Islet of Langerhans (tissue), 1 donor: ENCODE measurements around the gene ERVW-1.
"Not testable (repeated sequence)": the region's sequence is repeated elsewhere in the genome, so short reads cannot be mapped to it uniquely, and the experiment has no call there.

Source experiments
- FAIRE-seq: peaks from one replicate; lab custom pipeline; 2011; peaks lifted over from hg19 to GRCh38; lab: Jason Lieb, UNC

The ERVW-1 gene

DNA sequence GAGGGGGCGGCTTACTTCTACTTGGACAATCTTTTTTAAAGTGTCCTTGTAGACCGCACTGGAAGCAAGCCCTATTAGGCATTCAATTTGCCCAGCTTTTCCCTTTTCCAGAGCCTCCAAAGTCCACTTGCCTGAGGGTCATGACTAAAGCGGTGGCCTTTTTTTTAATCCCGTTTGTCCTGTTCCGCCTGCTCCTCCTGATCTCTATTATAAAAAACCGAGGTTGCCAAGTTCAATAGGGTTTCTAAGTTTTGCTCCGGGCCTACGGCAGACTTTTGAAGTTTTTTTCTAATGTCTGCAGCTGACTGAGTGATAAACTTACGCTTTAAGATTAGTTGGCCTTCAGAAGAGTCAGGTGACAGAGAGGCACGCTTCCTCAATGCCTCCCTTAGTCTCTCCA is 3.8 kb downstream of the ERVW-1 start:
- not testable (repeated sequence) for FAIRE-seq

DNA sequence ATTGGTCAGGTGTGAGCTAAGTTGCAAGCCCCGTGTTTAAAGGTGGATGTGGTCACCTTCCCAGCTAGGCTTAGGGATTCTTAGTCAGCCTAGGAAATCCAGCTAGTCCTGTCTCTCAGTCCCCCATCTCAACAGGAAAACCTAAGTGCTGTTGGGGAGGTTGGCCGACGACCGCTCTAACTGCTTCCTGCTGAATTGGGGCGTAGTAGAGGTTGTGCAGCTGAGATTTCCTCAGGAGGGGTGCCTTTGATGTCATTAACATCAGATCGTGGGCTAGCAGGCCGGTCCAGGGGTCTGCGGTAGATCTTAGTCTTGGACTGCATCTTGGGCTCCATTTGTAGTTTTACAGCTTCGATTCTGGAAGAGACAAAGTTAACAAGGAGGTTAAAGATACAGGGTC is 9.2 kb downstream of the ERVW-1 start:
- not testable (repeated sequence) for FAIRE-seq

DNA sequence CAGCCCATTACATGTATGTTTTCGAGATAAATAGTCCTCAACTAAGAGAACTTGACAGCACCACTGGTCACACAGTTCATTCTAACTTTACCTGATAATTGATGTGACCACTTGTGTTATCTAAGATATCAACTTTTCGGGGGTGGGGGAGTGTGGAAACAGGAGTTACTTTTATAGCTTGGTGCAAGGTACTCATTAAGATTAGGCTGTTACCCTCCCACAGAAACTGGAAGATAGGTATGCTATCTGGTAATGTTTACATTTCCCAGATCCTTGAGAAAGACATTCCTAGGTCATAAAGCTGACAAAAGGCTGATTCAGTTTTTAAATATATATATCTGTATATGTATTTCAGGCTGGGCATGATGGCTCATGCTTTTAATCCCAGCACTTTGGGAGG is 11.1 kb downstream of the ERVW-1 start:
- no peak for FAIRE-seq

DNA sequence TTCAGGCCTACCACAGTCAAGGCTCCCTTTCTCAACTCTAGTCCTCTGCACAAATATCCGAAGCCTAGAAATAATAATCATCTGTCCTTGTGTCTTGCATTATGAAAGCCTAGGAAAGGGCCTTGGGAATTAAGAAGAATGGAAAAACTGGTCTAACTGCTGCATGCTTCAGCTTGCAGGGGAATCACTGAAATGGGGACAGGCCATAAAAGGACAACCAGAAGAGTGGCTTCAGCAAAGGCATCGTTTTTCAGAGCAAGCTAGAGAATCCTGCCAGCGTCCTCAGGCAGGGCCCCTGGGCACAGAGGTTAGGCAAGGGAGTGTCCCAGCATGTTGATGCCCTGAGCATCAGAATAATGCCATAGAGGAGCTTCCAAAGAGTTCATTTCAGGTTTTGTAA is 13.2 kb downstream of the ERVW-1 start:
- FAIRE-seq: no peak

DNA sequence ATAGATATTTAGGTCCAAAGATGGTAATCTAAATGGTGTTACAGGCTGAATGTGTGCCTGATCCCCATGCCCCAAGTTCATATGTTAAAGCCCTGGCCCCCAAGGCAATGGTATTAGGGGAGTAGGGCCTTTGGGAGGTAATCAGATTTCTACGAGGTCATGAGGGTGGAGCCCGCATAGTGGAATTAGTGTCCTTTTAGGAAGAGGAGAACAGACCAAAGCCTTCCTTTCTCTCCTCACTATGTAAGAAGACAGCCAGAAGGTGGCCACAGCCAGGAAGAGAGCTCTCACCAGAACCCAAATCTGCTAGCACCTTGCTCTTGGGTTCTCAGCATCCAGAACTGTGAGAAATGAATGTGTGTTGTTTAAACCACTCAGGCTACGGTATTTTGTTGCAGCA is 15.2 kb downstream of the ERVW-1 start:
- no peak for FAIRE-seq

DNA sequence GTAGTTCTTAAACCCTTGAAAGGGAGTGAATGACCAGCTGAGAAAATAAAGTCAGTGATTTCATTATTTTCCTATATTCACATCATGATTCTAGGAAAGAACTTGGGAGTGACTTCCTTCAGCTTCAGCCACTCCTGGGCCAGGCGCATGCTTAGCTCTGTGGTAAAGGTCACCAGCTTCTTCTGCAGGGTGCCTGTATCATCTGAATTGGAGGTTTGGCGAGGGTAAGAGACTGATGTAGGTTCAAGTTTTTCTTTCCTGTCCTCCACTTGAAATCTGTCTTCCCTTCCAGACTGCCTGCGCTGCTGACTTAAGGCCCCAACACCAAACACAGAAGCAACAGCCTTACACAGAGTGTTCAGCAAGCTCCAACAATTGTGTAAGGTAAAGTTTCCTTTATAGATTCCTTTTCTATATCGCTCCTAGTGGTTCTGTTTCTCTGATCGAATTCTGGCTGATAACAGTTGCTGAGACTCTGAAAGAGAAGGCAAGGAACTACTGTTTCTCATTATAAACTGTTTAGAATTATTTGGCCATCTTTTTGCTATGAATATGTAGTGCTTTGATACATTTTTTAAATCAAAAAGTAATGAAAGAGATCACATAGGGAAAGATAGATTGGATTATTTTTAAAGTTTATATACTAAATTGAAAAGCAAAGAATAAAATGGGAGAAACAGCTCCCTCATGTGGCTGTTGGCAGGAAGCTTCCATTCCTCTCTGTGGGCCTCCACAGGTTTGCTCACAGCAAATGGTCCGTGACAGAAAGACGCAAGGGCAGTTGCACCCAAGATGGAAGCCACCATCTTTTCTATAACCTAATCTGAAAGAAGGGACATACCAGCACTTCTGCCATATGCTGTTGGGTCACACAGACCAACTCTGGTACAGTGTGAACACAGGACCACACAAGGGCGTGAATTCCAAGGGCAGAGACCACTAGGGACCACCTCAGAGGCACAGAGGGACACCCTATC is 16.4 kb downstream of the ERVW-1 start:
- FAIRE-seq: no peak

DNA sequence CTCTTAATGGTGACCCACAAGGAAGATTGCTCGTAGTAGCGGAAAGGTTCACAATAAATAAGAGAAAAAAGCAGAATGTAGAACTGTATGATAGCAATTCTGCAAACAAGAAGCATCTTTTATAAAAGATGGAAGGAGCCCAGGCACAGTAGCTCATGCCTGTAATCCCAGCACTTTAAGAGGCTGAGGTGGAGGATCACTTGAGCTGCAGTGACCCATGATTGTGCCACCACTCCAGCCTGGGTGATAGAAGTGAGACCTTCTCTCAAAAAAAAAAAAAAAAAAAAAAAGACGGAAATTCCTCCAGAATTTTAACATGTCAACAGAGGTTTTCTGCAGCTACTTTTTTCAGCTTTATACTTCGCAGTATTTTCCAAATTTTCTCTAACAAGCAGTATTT is 17.2 kb downstream of the ERVW-1 start:
- FAIRE-seq: no peak

DNA sequence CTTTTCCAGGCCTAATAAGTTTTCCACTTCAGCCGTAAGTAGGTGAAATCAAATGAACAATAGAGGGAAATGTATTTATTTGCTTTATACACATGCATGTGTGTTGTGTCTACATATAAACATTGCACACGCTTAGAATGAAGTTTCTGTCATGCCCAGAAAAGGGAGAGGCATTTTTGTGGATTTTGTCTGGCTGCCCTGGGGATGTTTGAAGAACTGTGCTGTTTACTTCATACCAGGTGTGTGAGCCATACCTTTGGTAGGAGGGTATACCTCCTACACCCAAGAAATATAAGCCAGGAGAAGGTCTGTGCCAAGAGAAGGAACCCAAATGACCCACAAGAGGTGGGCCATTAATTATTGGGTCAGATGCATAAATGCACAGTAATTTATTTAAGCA is 17.6 kb downstream of the ERVW-1 start:
- no peak for FAIRE-seq

DNA sequence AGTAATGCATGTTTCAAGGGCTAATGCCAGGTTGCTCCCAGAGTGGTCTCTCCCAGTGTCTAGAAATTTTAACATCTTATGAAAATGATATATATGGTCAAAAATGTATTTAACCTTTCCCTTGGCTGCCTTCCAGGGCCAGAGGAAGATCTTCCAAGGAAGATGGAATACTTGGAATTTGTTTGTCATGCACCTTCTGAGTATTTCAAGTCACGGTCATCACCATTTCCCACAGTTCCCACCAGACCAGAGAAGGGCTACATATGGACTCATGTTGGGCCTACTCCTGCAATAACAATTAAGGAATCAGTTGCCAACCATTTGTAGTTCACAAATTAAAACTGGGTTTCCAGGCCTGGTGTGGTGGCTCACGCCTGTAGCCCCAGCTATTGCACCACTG is 21.5 kb downstream of the ERVW-1 start:
- FAIRE-seq: no peak

DNA sequence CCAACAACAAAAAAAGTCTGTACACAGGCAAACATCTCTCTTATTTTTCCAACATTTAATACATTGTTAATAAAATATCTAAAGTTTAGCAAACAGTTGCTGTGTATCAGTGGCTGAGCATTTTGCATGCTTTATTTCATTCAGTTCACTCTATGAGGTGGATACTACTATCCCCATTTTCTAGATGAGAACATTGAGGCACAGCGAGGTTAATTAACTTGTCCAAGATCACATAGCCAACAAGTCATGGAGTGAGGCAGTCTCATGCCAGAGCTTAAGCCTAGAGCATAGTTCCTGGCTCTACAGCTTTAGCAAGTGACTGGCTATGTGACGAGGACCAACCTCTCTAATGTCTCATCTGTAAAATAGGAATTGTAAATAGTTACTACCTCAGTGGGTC is 26.1 kb downstream of the ERVW-1 start:
- FAIRE-seq: no peak

DNA sequence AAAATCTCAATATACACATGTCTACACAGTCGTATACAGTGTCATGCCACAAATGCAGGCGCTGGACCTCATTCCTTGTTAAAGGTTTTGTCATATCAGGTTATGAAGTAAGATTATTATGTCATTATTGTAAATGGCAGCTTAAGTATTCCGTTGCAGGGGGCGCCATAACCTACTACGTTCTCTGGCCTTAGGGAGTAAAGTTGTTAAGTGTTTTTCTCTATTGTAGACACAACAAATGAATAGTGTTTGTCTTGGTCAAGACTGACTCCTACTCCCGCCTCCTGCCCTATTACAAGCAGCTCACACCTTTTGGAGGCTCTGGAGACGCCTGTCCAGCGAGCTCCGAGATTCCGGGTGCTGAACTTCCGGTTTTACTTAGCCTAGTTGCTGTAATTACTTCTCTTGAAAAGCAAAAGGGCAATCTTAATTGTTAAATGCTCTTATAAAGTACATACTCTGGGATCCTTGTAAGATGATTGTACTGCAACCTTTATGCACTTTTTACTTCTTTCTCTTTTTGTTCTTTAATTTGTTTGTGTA is 29.5 kb downstream of the ERVW-1 start:
- peak; percentile 55 for FAIRE-seq

DNA sequence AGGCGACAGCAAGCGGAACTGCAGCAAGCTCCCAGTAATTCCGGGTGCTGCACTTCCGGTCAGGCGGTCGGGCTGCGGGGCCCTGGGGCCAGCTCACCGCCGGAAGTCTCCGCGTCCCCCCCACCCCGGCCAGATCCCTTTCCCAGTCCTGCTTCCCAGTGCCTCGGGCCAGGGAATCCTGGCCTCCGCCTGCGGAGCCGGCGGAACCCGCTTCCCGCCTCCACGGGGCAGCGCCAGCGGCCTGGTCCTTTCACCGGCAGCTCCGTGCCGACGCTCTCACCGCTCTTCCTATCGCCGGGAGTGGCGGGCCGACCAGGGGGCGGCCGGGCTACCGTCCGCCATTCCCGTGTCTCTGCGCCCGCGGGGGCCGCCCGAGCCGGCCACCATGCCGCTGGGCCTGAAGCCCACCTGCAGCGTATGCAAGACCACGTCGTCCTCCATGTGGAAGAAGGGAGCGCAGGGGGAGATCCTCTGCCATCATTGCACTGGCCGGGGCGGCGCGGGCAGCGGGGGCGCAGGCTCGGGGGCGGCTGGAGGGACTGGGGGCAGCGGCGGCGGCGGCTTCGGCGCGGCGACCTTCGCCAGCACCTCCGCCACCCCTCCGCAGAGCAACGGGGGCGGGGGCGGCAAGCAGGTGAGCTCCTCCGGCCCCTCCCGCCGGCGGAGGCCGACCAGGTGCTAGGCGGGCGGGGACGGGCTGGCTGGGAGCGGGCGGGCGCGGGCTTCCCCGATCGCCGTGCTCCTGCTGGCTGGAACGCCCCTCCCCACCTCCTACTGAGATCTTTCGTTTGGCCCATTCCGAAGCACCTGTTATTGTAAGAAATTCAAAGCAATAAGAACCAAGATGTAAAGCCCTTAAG is 30.2 kb downstream of the ERVW-1 start, which contains the start of gene GATAD1:
TSS of gene GATAD1 (plus strand) at position 138 of the 860 bp plus-strand sequence. CDS start at position 386, 248 bp downstream.
- no peak for FAIRE-seq

DNA sequence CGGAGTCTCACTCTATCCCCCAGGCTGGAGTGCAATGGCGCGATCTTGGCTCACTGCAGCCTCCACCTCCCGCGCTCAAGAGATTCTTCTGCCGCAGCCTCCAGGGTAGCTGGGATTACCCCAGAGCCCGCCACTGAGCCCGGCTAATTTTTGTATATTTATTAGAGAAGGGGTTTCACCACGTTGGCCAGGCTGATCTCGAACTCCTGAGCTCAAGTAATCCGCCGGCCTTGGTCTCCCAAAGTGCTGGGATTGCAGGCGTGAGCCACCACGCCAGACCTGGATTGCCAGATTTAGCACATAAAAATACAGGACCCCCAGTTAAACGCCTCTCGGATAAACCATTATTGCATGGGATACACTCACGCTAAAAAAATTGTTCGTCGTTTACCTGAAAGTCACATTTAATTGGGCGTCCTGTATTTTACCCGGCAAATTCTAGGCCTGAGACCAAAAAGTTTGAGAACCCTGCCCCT is 30.8 kb downstream of the ERVW-1 start:
- peak; percentile 79 for FAIRE-seq

DNA sequence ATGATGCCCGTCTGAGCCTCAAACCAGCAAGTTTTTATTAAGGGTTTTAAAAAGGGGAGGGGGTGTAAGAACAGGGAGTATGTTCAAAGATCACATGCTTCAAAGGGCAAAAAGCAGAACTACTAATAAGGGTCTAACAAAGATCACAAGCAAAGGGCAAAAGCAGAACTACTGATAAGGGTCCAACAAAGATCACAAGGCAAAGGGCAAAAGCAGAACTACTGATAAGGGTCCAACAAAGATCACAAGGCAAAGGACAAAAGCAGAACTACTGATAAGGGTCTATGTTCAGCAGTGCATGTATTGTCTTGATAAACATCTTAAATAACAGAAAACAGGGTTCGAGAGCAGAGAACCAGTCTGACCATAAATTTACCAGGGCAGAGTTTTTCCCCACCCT is 35.0 kb downstream of the ERVW-1 start:
- FAIRE-seq: not testable (repeated sequence)

DNA sequence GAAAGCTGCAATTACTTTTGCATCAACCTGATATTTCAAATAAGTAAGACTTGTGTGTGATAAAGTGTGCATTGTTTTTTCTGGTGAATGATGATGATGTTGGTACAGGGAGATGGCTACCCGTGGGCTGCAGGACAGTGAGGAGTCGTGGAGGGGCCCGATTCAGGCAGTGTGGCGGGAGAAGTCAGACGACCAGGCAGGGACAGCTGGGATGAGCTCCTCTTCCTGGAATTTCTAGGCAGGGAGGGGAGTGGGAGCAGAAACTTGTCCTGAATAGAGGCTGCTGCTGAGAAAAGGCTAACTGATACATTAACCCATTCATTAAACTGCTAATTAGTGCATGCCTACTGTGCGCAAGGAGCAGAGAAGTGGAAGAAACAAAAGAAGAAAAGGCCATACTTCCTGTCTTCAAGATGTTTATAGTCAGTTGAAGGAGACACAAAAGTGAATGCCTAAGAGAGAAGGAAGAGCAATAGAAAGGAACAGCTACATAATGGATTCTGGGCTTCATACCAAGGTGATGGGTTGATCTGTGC is 39.7 kb downstream of the ERVW-1 start:
- FAIRE-seq: no peak

DNA sequence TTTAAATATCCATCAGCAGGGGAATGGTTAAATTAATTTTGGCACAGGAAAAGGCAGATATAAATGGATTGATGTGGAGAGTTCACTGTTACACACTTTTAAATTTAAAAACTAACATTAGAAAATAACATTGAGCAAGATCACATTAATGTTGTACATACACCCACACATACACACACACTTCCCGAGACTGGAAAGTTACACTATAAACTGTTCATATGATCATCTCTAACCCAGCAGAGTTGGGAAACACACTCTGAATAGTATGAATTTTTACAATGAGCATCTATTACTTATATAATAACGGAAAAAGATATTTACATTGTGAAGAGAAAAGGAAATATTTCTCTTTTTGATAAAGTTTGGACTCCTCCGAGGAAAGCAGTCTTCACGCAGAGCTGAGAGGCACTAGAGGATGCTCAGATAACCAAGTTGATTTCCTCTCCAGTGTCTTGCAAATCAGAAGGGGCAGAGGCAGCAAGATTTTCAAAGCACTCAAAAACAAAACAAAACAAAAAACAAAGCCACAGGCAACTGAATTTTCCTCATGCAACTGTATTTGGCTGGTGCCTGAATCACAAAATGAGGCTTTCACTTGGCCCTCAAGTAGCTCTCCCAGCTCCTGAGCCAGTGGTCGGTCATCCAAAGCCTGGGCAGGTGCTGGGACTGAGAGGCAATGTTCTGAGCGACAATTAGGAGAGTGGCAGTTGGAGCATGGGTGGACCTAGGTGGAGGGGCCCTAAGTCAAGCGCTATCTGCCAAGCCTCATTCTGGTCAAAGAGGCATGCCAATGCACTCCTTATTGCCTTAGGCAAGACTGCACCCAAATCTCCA is 40.9 kb downstream of the ERVW-1 start:
- no peak for FAIRE-seq

DNA sequence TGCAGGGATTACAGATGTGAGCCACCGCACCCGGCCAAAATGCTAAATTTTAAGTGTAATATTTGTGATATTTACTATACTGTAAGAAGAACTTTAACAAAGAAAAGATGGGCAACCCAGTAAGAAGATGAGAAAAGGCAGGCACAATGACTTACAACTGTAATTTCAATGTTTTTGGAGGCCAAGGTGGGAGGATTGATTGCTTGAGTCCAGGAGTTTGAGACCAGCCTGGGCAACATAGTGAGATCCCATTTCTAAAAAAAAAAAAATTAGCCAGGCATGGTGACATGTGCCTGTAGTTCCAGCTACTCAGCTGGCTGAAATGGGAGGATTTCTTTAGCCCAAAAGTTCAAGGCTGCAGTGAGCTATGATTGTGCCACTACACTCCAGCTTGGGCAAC is 42.2 kb downstream of the ERVW-1 start:
- no peak for FAIRE-seq

DNA sequence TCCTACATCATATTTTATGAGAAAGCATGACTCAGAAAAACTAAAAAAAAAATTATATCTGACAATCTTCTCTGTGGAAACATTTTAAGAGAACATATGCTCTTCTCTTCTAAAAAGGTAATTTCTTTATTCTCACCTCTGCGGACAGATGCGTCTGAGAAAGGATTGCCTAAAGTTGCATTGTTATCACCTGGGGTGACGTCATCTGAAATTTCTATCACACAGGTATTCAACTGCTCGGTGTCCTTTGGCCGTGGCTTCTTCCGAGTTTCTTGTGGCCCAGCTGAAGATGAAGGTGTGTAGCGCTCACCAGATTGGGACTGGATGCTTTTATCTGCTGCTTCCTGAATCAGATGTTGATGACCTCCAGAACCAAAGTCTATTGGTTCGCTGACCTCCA is 44.7 kb downstream of the ERVW-1 start:
- FAIRE-seq: no peak

DNA sequence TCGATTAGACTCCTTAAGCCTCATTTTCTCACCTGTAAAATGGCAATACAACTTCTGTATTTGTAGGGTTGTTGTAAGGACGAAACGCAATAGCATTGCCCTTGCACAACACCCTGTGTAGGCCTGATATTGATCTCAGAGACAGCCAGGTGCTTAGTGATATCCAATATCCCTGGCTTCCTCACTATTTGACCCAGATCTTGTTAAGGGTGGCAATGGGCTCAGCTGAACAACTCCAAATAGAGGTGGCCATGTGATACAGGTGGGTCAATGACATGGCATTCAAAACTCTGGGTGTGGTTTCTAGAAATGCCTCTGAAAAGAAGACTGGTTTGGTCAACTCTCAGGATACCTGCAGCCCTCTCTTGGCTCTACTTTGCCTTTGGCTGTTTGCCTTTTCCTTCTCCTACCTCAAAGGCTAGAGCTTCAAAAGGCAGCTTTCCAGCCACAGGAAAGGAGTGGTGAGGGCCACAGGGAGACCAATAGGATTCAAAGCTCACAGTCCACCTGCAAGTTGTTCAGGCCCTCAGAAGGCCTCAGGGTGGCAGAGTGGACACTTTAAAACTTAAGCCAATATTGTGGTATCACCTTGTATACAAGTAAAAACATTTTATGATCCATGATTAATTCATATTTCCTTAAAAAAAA is 45.3 kb downstream of the ERVW-1 start:
- FAIRE-seq: no peak

DNA sequence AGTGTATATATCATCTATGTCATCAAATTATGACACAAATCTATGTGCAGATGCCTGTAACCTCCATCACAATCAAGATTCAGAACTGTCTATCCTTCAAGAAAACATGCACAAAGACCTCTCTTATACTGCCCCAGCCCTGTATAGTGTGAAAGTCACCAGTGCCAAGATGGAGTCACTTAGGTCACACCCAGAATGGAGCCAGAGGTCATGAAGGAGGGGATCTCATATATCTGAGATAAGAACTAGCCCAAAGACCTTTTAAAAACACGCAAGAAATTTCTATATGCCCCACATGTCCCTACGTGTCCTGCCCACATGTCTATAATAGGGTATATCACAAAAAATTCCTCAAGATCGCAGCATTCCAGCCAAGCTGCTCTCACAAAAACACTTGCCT is 50.6 kb downstream of the ERVW-1 start:
- no peak for FAIRE-seq
